SU-DHL-6 (cell line): ENCODE results near the gene ZNF132.

Source experiments
- EZH2phosphoT487 ChIP-seq: fragments of 200-600 bp; sonication (generic), shearing (Covaris generic); conservative IDR thresholded peaks from 2 replicates; pipeline ENCODE4 v1.6.1; 2018; ENCODE audit warnings: mild to moderate bottlenecking, antibody characterized with exemption, low read length, moderate library complexity, mixed read lengths
- TF ChIP-seq, protein P1 (sequence below): fragments of 200-600 bp; sonication (generic); IDR thresholded peaks from one replicate; pipeline ENCODE4 v1.5.1; 2017; ENCODE audit warnings: antibody characterized with exemption, mild to moderate bottlenecking, low read length, moderate library complexity; ENCODE audit not compliant: insufficient read depth, poor library complexity, severe bottlenecking

DNA sequence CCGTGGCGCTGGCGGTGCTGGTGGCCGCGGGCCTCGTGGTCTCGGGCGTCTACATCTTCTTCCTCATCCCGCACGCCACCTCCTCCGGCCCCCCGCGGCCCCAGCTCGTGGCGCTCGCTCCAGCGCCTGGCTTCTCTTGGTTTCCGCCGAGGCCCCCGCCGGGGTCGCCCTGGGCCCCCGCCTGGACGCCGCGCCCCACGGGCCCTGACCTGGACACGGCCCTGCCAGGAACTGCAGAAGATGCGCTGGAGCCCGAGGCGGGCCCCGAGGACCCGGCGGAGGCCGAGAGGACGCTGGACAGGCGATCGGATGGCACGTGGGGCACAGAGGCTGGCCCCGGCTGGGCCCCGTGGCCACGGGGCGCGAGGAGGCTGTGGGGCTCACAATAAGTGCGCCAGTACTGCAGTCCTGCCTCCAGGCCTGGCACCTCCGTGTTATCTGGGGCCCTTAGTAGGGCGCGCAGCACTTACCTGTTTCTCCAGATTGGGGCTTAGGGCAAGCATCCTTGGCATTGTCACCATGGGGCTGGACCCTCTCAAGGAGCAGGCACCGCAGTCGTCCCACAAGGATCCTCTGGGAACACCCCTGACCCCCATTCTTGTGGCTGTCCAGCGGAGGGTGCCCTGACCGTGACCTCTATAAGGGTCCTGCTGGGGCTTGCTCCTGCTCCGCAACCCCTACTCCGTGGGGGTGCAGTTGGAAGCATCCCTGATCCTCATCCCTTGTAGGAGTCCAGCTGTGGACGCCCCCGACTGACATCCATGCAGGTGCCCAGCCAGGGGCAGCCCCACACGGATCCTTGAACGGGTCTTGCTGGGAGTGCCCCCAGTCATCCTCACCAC lies 43.0 kb downstream of the ZNF132 start:
- TF ChIP-seq, protein P1, sequence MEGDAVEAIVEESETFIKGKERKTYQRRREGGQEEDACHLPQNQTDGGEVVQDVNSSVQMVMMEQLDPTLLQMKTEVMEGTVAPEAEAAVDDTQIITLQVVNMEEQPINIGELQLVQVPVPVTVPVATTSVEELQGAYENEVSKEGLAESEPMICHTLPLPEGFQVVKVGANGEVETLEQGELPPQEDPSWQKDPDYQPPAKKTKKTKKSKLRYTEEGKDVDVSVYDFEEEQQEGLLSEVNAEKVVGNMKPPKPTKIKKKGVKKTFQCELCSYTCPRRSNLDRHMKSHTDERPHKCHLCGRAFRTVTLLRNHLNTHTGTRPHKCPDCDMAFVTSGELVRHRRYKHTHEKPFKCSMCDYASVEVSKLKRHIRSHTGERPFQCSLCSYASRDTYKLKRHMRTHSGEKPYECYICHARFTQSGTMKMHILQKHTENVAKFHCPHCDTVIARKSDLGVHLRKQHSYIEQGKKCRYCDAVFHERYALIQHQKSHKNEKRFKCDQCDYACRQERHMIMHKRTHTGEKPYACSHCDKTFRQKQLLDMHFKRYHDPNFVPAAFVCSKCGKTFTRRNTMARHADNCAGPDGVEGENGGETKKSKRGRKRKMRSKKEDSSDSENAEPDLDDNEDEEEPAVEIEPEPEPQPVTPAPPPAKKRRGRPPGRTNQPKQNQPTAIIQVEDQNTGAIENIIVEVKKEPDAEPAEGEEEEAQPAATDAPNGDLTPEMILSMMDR, result no peak
- TF ChIP-seq EZH2phosphoT487, result no peak
